Muscle layer of duodenum (tissue), 2 donors: Measurements from ENCODE around the gene CLSTN2.
"Not testable (repeated sequence)": the region's sequence is repeated elsewhere in the genome, so short reads cannot be mapped to it uniquely, and the experiment has no call there.

Experiments used
- H3K27ac ChIP-seq: one replicate; pipeline ENCODE4 v1.7.0; 2013; ENCODE audit warnings: mild to moderate bottlenecking, low read length
- H3K27me3 ChIP-seq: one replicate; pipeline ENCODE4 v1.7.0; 2013; ENCODE audit warnings: low read depth, mild to moderate bottlenecking, control low read depth, low read length
- H3K36me3 ChIP-seq, 2 donors: one replicate each; pipeline ENCODE4 v1.7.0; 2013; ENCODE audit warnings: low read length in 2 of 2, control low read depth in 1 of 2, mild to moderate bottlenecking in 1 of 2; ENCODE audit not compliant: insufficient read depth in 2 of 2, control insufficient read depth in 1 of 2
- H3K4me1 ChIP-seq, 2 donors: one replicate each; pipeline ENCODE4 v1.7.0; 2013; ENCODE audit warnings: low read length in 2 of 2, mild to moderate bottlenecking in 2 of 2, control low read depth in 1 of 2, moderate library complexity in 1 of 2; ENCODE audit not compliant: insufficient read depth in 2 of 2, control insufficient read depth in 1 of 2
- H3K4me3 ChIP-seq, 2 donors: one replicate each; pipeline ENCODE4 v1.7.0; 2013; ENCODE audit warnings: low read length in 2 of 2, low read depth in 1 of 2, mild to moderate bottlenecking in 1 of 2
- H3K9me3 ChIP-seq, 2 donors: one replicate each; pipeline ENCODE4 v1.7.0; 2013; ENCODE audit warnings: low read length in 2 of 2, control low read depth in 1 of 2, mild to moderate bottlenecking in 1 of 2; ENCODE audit not compliant: control insufficient read depth in 1 of 2
- donor health status: healthy.

The CLSTN2 gene

GRCh38 chr3:140397847-140398246 lies 462.9 kb downstream of the CLSTN2 start:
- no peaks in the 10 kb centered on the region for H3K4me1 ChIP-seq
- no peaks in the 10 kb centered on the region for H3K27me3 ChIP-seq
- no peaks in the 10 kb centered on the region for H3K9me3 ChIP-seq
- H3K36me3 ChIP-seq, result no peaks in the 10 kb centered on the region
- H3K27ac ChIP-seq, result no peak overlapping the region
- H3K4me3 ChIP-seq, result no peak overlapping the region

- Histone ChIP-seq H3K4me3 (no peak overlapping the region), H3K4me1 (no peaks in the 10 kb centered on the region), H3K27me3 (no peaks in the 10 kb centered on the region), H3K36me3 (no peaks in the 10 kb centered on the region), H3K27ac (no peak overlapping the region), H3K9me3 (no peaks in the 10 kb centered on the region)
These were observed 463.4 kb downstream of the CLSTN2 start for GRCh38 chr3:140398387-140398786.

DNA sequence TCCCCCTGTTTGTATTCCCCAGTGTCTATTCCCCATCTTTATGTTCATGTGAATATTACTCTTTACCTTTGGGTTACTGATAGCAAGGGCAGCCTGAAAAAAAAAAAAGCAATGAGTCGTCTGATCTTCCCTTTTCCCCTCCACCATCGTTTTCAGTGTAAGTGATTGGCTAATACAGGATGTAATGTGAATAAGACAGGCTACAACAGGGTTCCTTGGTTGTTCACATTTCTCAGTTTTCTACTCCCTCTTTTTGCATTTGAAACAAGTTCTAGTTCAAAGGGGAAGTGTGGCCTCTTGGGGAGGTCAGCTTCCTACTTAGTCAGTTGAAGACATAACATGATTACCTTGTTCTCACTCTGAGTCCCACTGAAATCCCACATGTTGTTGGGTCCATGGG lies 464.9 kb downstream of the CLSTN2 start:
- Histone ChIP-seq H3K36me3 (no peaks in the 10 kb centered on the region), H3K27me3 (no peaks in the 10 kb centered on the region), H3K4me1 (no peaks in the 10 kb centered on the region), H3K4me3 (no peak overlapping the region), H3K27ac (no peak overlapping the region), H3K9me3 (no peaks in the 10 kb centered on the region)

- Histone ChIP-seq H3K4me1 (no peaks in the 10 kb centered on the region), H3K36me3 (no peaks in the 10 kb centered on the region), H3K4me3 (no peak overlapping the region), H3K27ac (no peak overlapping the region), H3K9me3 (no peaks in the 10 kb centered on the region), H3K27me3 (no peaks in the 10 kb centered on the region)
These were observed 468.1 kb downstream of the CLSTN2 start for GRCh38 chr3:140403079-140403478.

DNA sequence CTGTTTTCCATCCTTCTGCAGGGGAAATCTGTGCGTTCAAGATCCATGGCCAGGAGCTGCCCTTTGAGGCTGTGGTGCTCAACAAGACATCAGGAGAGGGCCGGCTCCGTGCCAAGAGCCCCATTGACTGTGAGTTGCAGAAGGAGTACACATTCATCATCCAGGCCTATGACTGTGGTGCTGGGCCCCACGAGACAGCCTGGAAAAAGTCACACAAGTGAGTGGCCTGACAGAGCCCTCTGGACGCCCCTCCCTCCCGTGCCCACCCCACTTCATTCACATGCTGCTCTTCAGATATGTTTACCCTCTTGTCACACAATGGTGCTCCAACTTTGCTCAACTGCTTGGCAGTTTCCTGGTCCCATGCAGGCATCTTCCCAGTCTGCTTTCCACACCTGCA lies 468.6 kb downstream of the CLSTN2 start:
- no peak overlapping the region for H3K27ac ChIP-seq
- H3K9me3 ChIP-seq, result no peaks in the 10 kb centered on the region
- H3K36me3 ChIP-seq, result no peaks in the 10 kb centered on the region
- no peak overlapping the region for H3K4me3 ChIP-seq
- no peaks in the 10 kb centered on the region for H3K4me1 ChIP-seq
- H3K27me3 ChIP-seq, result no peaks in the 10 kb centered on the region

- Histone ChIP-seq H3K36me3 (no peaks in the 10 kb centered on the region), H3K27ac (no peak overlapping the region), H3K4me1 (no peaks in the 10 kb centered on the region), H3K27me3 (no peaks in the 10 kb centered on the region), H3K4me3 (no peak overlapping the region), H3K9me3 (no peaks in the 10 kb centered on the region)
These were observed 471.7 kb downstream of the CLSTN2 start for GRCh38 chr3:140406655-140407054.

- Histone ChIP-seq H3K9me3 (no peaks in the 10 kb centered on the region), H3K27ac (no peak overlapping the region), H3K36me3 (no peaks in the 10 kb centered on the region), H3K4me3 (no peak overlapping the region), H3K27me3 (no peaks in the 10 kb centered on the region), H3K4me1 (no peaks in the 10 kb centered on the region)
These were observed 473.3 kb downstream of the CLSTN2 start for GRCh38 chr3:140408252-140408651.

- Histone ChIP-seq H3K4me1 (peaks cover 0 to 3% of the 10 kb centered on the region in 2 donors), H3K36me3 (no peaks in the 10 kb centered on the region), H3K27me3 (no peaks in the 10 kb centered on the region)
These were observed 481.7 kb downstream of the CLSTN2 start for GRCh38 chr3:140416666-140417065.

DNA sequence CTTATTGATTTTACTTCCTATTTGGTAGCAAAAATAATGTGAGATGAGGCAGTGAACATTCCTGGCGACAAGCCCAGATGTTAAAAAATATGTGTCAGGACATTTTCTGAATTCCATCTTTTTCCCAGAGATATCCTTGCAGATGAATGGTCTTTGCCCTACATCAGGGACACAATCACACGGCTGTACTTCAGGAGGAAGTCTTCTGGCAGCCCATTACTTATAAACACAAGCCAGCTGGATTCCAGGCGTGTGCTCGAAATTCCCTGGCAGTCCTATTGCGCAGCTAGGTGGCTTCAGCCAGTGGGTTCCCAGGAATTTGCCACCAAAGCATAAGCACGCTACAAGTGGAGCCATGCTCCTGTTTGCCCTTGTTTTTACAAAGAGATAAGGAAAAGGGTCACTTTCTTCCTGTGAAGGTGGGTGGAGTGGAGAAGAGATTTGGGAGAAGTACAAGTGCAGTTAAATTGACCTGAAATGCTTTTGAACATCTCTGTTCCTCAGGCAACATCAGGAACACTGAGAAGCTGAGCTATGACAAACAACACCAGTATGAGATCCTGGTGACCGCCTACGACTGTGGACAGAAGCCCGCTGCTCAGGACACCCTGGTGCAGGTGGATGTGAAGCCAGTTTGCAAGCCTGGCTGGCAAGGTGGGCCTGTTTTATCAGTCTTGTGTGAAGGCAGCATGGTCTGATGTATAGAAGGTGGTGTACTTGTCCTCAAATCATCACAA lies 485.8 kb downstream of the CLSTN2 start:
- H3K4me1 ChIP-seq, result peaks cover 0 to 3% of the 10 kb centered on the region in 2 donors
- H3K27me3 ChIP-seq, result no peaks in the 10 kb centered on the region
- H3K4me3 ChIP-seq, result no peak overlapping the region
- H3K9me3 ChIP-seq, result no peaks in the 10 kb centered on the region
- H3K27ac ChIP-seq, result no peak overlapping the region
- no peaks in the 10 kb centered on the region for H3K36me3 ChIP-seq

More at GRCh38 chr3:140416666-140417065, 481.7 kb downstream of the CLSTN2 start:
- Histone ChIP-seq H3K27ac (no peak overlapping the region), H3K4me3 (no peak overlapping the region), H3K9me3 (no peaks in the 10 kb centered on the region)

DNA sequence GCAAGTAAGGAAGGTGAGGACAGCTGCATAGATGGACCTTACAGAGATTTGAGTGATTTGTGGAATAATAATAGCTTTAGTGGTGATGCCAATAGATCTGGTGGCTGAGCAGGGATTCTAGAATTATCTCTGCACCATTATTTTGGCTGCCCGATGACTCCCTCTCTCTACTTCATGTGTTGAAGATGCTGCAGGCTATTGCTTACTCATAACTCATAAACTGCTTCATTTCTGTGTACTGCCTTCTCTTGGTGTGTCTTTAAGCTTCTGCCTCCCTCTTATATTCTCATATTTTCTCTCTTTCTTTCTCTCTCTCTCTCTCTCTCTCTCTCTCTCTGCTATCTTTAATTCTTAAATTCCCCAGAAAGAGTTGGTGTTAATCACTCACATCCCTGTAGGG lies 486.9 kb downstream of the CLSTN2 start:
- no peaks in the 10 kb centered on the region for H3K27me3 ChIP-seq
- no peaks in the 10 kb centered on the region for H3K36me3 ChIP-seq
- H3K9me3 ChIP-seq, result no peaks in the 10 kb centered on the region
- H3K27ac ChIP-seq, result no peak overlapping the region
- H3K4me1 ChIP-seq, result peaks cover 0 to 3% of the 10 kb centered on the region in 2 donors
- H3K4me3 ChIP-seq, result no peak overlapping the region

- Histone ChIP-seq H3K27ac (no peak overlapping the region), H3K4me3 (no peak overlapping the region), H3K4me1 (peaks cover 0 to 3% of the 10 kb centered on the region in 2 donors), H3K9me3 (no peaks in the 10 kb centered on the region), H3K27me3 (no peaks in the 10 kb centered on the region), H3K36me3 (no peaks in the 10 kb centered on the region)
These were observed 488.2 kb downstream of the CLSTN2 start for GRCh38 chr3:140423146-140423545.

DNA sequence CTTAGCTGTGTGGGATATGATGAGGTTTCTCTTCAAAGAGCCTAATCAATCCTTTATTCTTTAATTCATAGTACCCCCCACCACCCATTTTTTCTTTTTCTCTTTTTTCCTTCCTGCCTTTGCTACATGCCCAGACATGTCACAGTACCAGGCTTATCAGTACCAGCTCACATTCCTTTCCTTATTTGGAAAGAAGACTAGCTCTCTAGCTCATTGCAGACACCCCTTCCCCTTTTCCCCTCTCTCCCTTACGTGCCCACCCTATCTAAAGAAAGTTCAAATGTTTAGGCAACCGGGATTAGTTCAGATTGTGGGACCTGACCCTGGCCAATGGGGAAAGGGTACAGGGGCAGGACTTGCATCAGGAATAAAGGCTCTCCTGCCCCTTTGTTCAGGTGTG lies 488.6 kb downstream of the CLSTN2 start:
- not testable (repeated sequence) for H3K36me3 ChIP-seq, H3K4me1 ChIP-seq, H3K4me3 ChIP-seq, H3K27ac ChIP-seq, H3K27me3 ChIP-seq, H3K9me3 ChIP-seq
